ENCODE measurements around the gene SPATA25. TPM values are rescaled to one million over a fixed set of nuclear protein-coding genes. Genes with fewer than 3 reads are reported as not detected.

The SPATA25 gene
- total RNA-seq, 4 donors from 2014 or later: 5.8 to 35.2 (median 19.5) TPM

GRCh38 chr20:45853484-45853883 lies 33.9 kb downstream of the SPATA25 start:
- no peaks in the 10 kb centered on the region for H3K27me3 ChIP-seq
- no peaks in the 10 kb centered on the region for H3K9me3 ChIP-seq
- peaks cover 0 to 30% (median 12%) of the 10 kb centered on the region in 4 donors for H3K4me1 ChIP-seq
- no peak overlapping the region for H3K4me3 ChIP-seq
- H3K36me3 ChIP-seq: peaks cover 0 to 30% (median 0%) of the 10 kb centered on the region in 3 donors
- no peak for TF ChIP-seq POLR2A (IDR thresholded peaks at IDR 0.05)
- no peak for TF ChIP-seq CTCF (IDR thresholded peaks at IDR 0.05)
- H3K27ac ChIP-seq: no peak overlapping the region
- DNase-seq: no peak

GRCh38 chr20:45852326-45852725 lies 35.1 kb downstream of the SPATA25 start:
- Histone ChIP-seq H3K9me3 (no peaks in the 10 kb centered on the region), H3K27me3 (no peaks in the 10 kb centered on the region), H3K4me3 (no peak overlapping the region), H3K36me3 (peaks cover 0 to 41% (median 0%) of the 10 kb centered on the region in 3 donors), H3K27ac (no peak overlapping the region), H3K4me1 (peaks cover 0 to 20% (median 9%) of the 10 kb centered on the region in 4 donors)
- no peak for TF ChIP-seq CTCF (IDR thresholded peaks at IDR 0.05)
- TF ChIP-seq POLR2A (IDR thresholded peaks at IDR 0.05): no peak
- DNase-seq: no peak

- peaks cover 0 to 19% (median 7%) of the 10 kb centered on the region in 4 donors for H3K4me1 ChIP-seq
- no peaks in the 10 kb centered on the region for H3K27me3 ChIP-seq
- peaks cover 0 to 48% (median 0%) of the 10 kb centered on the region in 3 donors for H3K36me3 ChIP-seq
- no peak for DNase-seq
- H3K27ac ChIP-seq: no peak overlapping the region
- TF ChIP-seq CTCF (IDR thresholded peaks at IDR 0.05) (no peak), POLR2A (IDR thresholded peaks at IDR 0.05) (no peak)
- H3K9me3 ChIP-seq: no peaks in the 10 kb centered on the region
- H3K4me3 ChIP-seq: no peak overlapping the region
Measured at GRCh38 chr20:45851501-45851900, 35.9 kb downstream of the SPATA25 start.

- Histone ChIP-seq H3K4me3 (no peak overlapping the region), H3K27me3 (no peaks in the 10 kb centered on the region), H3K36me3 (peaks cover 0 to 54% (median 0%) of the 10 kb centered on the region in 3 donors), H3K9me3 (no peaks in the 10 kb centered on the region), H3K27ac (no peak overlapping the region), H3K4me1 (peaks cover 0 to 13% (median 4%) of the 10 kb centered on the region in 4 donors)
- DNase-seq: no peak
- TF ChIP-seq POLR2A (IDR thresholded peaks at IDR 0.05) (no peak), CTCF (IDR thresholded peaks at IDR 0.05) (no peak)
Measured at GRCh38 chr20:45850926-45851325, 36.5 kb downstream of the SPATA25 start.

- no peak overlapping the region for H3K27ac ChIP-seq
- peaks cover 0 to 59% (median 0%) of the 10 kb centered on the region in 3 donors for H3K36me3 ChIP-seq
- TF ChIP-seq POLR2A (IDR thresholded peaks at IDR 0.05) (no peak), CTCF (IDR thresholded peaks at IDR 0.05) (no peak)
Measured at GRCh38 chr20:45850238-45850637, 37.2 kb downstream of the SPATA25 start.

More at GRCh38 chr20:45850238-45850637, 37.2 kb downstream of the SPATA25 start:
- H3K27me3 ChIP-seq: no peaks in the 10 kb centered on the region
- H3K4me3 ChIP-seq: no peak overlapping the region
- H3K4me1 ChIP-seq: peaks cover 0 to 6% (median 0%) of the 10 kb centered on the region in 4 donors
- no peaks in the 10 kb centered on the region for H3K9me3 ChIP-seq
- no peak for DNase-seq
